ENCODE measurements around the gene DDX47. TPM values are rescaled to one million over a fixed set of nuclear protein-coding genes. Genes with fewer than 3 reads are reported as not detected.

The DDX47 gene
- total and polyA plus RNA-seq, 9 of the 15 experiments (the other 6 are each of a cell fraction or from before 2014, with no cell fraction given) = 39.4 to 186 (median 64.4) TPM

GRCh38 chr12:12821975-12822374, 8.8 kb downstream of the DDX47 start:
- 95% methylated on average over 6 of the region's 6 CpGs for WGBS (ENCODE audit: insufficient coverage, low coverage, missing lambda C conversion rate)
- no peak for DNase-seq (ENCODE audit: extremely low read depth in 1 of 4, low spot score in 3 of 4)
- Histone ChIP-seq H3K4me2 (ENCODE audit: insufficient read depth, low read length) (no peak overlapping the region), H3K9me1 (ENCODE audit: control insufficient read depth, insufficient read depth, low read length) (no peaks in the 10 kb centered on the region), H3K27me3 (ENCODE audit: control insufficient read depth in 2 of 2, insufficient read depth in 2 of 2, low read length in 2 of 2) (no peaks in the 10 kb centered on the region), H3K9ac (ENCODE audit: insufficient read depth in 1 of 2, low read depth in 2 of 2, low read length in 2 of 2) (no peak overlapping the region), H3K4me1 (replicated peaks in 1 of 2; ENCODE audit: control insufficient read depth in 2 of 2, insufficient read depth in 2 of 2, low read length in 2 of 2) (peaks cover 0 to 5% of the 10 kb centered on the region in 2 experiments; a peak in 3 of 5 replicates), H3K36me3 (ENCODE audit: control insufficient read depth, insufficient read depth, low read length) (peaks cover 86% of the 10 kb centered on the region), H3K27ac (ENCODE audit: extremely low read depth, low read depth, low read length) (no peak overlapping the region), H3K4me3 (no peak overlapping the region), H2AFZ (ENCODE audit: low read depth, low read length) (no peak overlapping the region), H4K20me1 (replicated peaks; ENCODE audit: control insufficient read depth, insufficient read depth, low read length) (no peaks in the 10 kb centered on the region), H3K79me2 (ENCODE audit: control insufficient read depth, insufficient read depth, low read length) (peaks cover 18% of the 10 kb centered on the region), H3K9me3 (replicated peaks; ENCODE audit: control insufficient read depth, insufficient read depth, low read depth, low read length) (no peaks in the 10 kb centered on the region)
- intact Hi-C loops (cut with micrococcal nuclease) = no loop called here
- in situ Hi-C loops (cut with MboI) = no loop called here
- BruUV-seq (replicated peaks) = no TSS peak
- ATAC-seq = no peak
- TF ChIP-seq POLR2B (IDR thresholded peaks at IDR 0.05; ENCODE audit: low read depth, partially characterized antibody) (no peak), HCFC1 (IDR thresholded peaks at IDR 0.05; ENCODE audit: low read depth, low read length) (no peak), TAF15 (IDR thresholded peaks at IDR 0.05; ENCODE audit: low read depth, low read length) (no peak), DDX20 (tag; IDR thresholded peaks at IDR 0.05; ENCODE audit: low read depth) (no peak), KAT8 (IDR thresholded peaks at IDR 0.05; ENCODE audit: low read depth) (no peak), ELF4 (CRISPR knock-in tag; IDR thresholded peaks at IDR 0.05) (no peak), HOXB6 (CRISPR knock-in tag; IDR thresholded peaks at IDR 0.05; ENCODE audit: borderline replicate concordance) (no peak), HDAC1 (IDR thresholded peaks at IDR 0.05) (no peak)
- FAIRE-seq = no peak
- POLR2A ChIA-PET = no interaction called here
- CTCF ChIA-PET (ENCODE audit: low intra/inter-chr PET ratio) = no interaction called here

- no peaks in the 10 kb centered on the region for H3K9me3 ChIP-seq (replicated peaks; ENCODE audit: control insufficient read depth, insufficient read depth, low read depth, low read length)
- H2AFZ ChIP-seq (ENCODE audit: low read depth, low read length) = no peak overlapping the region
- TF ChIP-seq ZNF507 (tag; conservative IDR thresholded peaks at IDR 0.05) (no peak), ARNT (IDR thresholded peaks at IDR 0.05) (no peak), ZNF79 (CRISPR knock-in tag; IDR thresholded peaks at IDR 0.05; ENCODE audit: low read depth) (no peak), ARID2 (IDR thresholded peaks at IDR 0.05) (no peak), ZC3H8 (IDR thresholded peaks at IDR 0.05) (no peak), ATF7 (IDR thresholded peaks at IDR 0.05) (no peak), ZNF282 (CRISPR knock-in tag; IDR thresholded peaks at IDR 0.05) (no peak), KAT8 (IDR thresholded peaks at IDR 0.05; ENCODE audit: low read depth) (no peak)
- intact Hi-C loops (cut with micrococcal nuclease) (no loop called here), in situ Hi-C loops (cut with MboI) (no loop called here)
- H3K4me1 ChIP-seq (replicated peaks in 1 of 2; ENCODE audit: control insufficient read depth in 2 of 2, insufficient read depth in 2 of 2, low read length in 2 of 2) = peaks cover 0 to 5% of the 10 kb centered on the region in 2 experiments; a peak in 3 of 5 replicates
- H3K9ac ChIP-seq (ENCODE audit: insufficient read depth in 1 of 2, low read depth in 2 of 2, low read length in 2 of 2) = no peak overlapping the region
- peaks cover 85% of the 10 kb centered on the region for H3K36me3 ChIP-seq (ENCODE audit: control insufficient read depth, insufficient read depth, low read length)
- POLR2A ChIA-PET = no interaction called here
- 100% methylated on average over 4 of the region's 4 CpGs for WGBS (ENCODE audit: insufficient coverage, low coverage, missing lambda C conversion rate)
- BruUV-seq (replicated peaks) = no TSS peak
- H4K20me1 ChIP-seq (replicated peaks; ENCODE audit: control insufficient read depth, insufficient read depth, low read length) = no peaks in the 10 kb centered on the region
- DNase-seq (ENCODE audit: extremely low read depth in 1 of 4, low spot score in 3 of 4) = no peak
- no peak for FAIRE-seq
- no peaks in the 10 kb centered on the region for H3K9me1 ChIP-seq (ENCODE audit: control insufficient read depth, insufficient read depth, low read length)
- H3K79me2 ChIP-seq (ENCODE audit: control insufficient read depth, insufficient read depth, low read length) = peaks cover 9% of the 10 kb centered on the region
- no peak overlapping the region for H3K4me3 ChIP-seq
- H3K27me3 ChIP-seq (ENCODE audit: control insufficient read depth in 2 of 2, insufficient read depth in 2 of 2, low read length in 2 of 2) = no peaks in the 10 kb centered on the region
- CTCF ChIA-PET (ENCODE audit: low intra/inter-chr PET ratio) = no interaction called here
- no peak overlapping the region for H3K4me2 ChIP-seq (ENCODE audit: insufficient read depth, low read length)
- no peak overlapping the region for H3K27ac ChIP-seq (ENCODE audit: extremely low read depth, low read depth, low read length)
- ATAC-seq = no peak
Measured at GRCh38 chr12:12822886-12823285, 9.7 kb downstream of the DDX47 start.
